HL-60 (cell line): ENCODE measurements around the gene KHSRP.

Experiments
- CTCF ChIP-seq: IDR thresholded peaks from one replicate; pipeline ENCODE4 v1.5.1; 2011; ENCODE audit warnings: low read length, control low read depth, inconsistent platforms; ENCODE audit not compliant: insufficient read depth
- GABPA ChIP-seq: IDR thresholded peaks from 2 replicates; pipeline ENCODE4 v1.6.1; 2012; ENCODE audit warnings: low read depth
- POLR2AphosphoS5 ChIP-seq: IDR thresholded peaks from 2 replicates; pipeline ENCODE4 v1.6.1; 2012; ENCODE audit warnings: low read depth
- SPI1 ChIP-seq: IDR thresholded peaks from 2 replicates; pipeline ENCODE4 v1.6.1; 2012; ENCODE audit warnings: low read depth, mild to moderate bottlenecking, borderline replicate concordance
- TF ChIP-seq, protein P1 (sequence below): IDR thresholded peaks from 2 replicates; pipeline ENCODE4 v1.6.1; 2012; ENCODE audit warnings: low read depth; ENCODE audit not compliant: insufficient replicate concordance

DNA sequence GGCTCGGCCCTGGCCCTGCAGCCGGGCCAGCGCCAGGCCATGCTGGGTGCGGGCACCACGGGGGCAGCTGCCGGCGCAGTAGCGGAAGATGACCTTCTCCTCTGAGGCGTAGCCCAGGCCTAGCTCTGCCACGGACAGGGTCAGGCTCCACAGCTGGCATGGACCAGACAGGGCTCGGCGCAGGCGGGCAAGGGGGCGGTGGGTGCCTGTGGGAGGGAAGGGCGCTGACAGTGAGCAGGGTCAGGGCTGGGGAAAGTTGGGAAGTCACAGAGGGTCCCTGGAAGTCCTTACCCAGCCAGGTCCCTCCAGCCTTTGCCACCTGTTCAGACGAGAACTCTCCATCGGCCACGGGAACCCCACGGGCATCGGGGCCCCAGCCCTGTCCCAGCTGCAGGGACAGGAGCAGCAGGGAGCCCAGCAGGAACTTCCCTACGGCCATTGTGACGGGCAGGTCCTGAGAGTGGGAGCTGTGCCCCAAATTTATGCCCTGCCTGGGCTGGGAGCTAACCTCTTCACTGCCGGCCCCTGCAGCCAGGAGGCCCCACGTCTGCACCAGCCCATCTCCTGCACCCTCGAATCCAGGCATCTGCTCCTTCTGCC lies 49.1 kb downstream of the KHSRP start, which contains the start of gene PSPN:
- TF ChIP-seq CTCF: no peak
- TF ChIP-seq, protein P1, sequence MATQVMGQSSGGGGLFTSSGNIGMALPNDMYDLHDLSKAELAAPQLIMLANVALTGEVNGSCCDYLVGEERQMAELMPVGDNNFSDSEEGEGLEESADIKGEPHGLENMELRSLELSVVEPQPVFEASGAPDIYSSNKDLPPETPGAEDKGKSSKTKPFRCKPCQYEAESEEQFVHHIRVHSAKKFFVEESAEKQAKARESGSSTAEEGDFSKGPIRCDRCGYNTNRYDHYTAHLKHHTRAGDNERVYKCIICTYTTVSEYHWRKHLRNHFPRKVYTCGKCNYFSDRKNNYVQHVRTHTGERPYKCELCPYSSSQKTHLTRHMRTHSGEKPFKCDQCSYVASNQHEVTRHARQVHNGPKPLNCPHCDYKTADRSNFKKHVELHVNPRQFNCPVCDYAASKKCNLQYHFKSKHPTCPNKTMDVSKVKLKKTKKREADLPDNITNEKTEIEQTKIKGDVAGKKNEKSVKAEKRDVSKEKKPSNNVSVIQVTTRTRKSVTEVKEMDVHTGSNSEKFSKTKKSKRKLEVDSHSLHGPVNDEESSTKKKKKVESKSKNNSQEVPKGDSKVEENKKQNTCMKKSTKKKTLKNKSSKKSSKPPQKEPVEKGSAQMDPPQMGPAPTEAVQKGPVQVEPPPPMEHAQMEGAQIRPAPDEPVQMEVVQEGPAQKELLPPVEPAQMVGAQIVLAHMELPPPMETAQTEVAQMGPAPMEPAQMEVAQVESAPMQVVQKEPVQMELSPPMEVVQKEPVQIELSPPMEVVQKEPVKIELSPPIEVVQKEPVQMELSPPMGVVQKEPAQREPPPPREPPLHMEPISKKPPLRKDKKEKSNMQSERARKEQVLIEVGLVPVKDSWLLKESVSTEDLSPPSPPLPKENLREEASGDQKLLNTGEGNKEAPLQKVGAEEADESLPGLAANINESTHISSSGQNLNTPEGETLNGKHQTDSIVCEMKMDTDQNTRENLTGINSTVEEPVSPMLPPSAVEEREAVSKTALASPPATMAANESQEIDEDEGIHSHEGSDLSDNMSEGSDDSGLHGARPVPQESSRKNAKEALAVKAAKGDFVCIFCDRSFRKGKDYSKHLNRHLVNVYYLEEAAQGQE: no peak
- TF ChIP-seq SPI1: no peak
- no peak for TF ChIP-seq POLR2AphosphoS5
- TF ChIP-seq GABPA: no peak
